Mesothelial cell of epicardium (in vitro differentiated cells): ENCODE results near the gene HRG. TPM values are rescaled to one million over a fixed set of nuclear protein-coding genes. Genes with fewer than 3 reads are reported as not detected.

ENCODE experiments used
- DNase-seq, 2 experiments: peaks; one replicate each; pipeline ENCODE4 v3.0.0; 2021; ENCODE audit warnings: low spot score in 2 of 2; ENCODE audit not compliant: unreplicated experiment in 2 of 2
- H3K27ac Mint-ChIP-seq: 2 replicates; pipeline ENCODE4 v1.8.0; 2021; ENCODE audit warnings: mixed read lengths
- H3K27me3 Mint-ChIP-seq: 2 replicates; pipeline ENCODE4 v1.8.0; 2021; ENCODE audit warnings: low read depth, mixed read lengths
- H3K36me3 Mint-ChIP-seq: 2 replicates; pipeline ENCODE4 v1.8.0; 2021; ENCODE audit warnings: mixed read lengths
- H3K4me1 Mint-ChIP-seq: 2 replicates; pipeline ENCODE4 v1.8.0; 2021; ENCODE audit warnings: mixed read lengths
- H3K4me3 Mint-ChIP-seq: 2 replicates; pipeline ENCODE4 v1.8.0; 2021; ENCODE audit warnings: mild to moderate bottlenecking, moderate library complexity, mixed read lengths
- H3K9me3 Mint-ChIP-seq: 2 replicates; pipeline ENCODE4 v1.8.0; 2021; ENCODE audit warnings: mixed read lengths
- total RNA-seq: library from RNA; stranded (reverse); gene quantifications from 3 replicates; pipeline ENCODE4 v1.2.1, GENCODE V29; 2021
- TF ChIP-seq, protein P1 (sequence below): fragments of 200-600 bp; sonication (generic); IDR thresholded peaks from one replicate; pipeline ENCODE4 v1.5.0; 2021; ENCODE audit warnings: antibody characterized with exemption; ENCODE audit not compliant: unreplicated experiment

The HRG gene
- total RNA-seq, 1 donor from 2014 or later, result not detected

DNA sequence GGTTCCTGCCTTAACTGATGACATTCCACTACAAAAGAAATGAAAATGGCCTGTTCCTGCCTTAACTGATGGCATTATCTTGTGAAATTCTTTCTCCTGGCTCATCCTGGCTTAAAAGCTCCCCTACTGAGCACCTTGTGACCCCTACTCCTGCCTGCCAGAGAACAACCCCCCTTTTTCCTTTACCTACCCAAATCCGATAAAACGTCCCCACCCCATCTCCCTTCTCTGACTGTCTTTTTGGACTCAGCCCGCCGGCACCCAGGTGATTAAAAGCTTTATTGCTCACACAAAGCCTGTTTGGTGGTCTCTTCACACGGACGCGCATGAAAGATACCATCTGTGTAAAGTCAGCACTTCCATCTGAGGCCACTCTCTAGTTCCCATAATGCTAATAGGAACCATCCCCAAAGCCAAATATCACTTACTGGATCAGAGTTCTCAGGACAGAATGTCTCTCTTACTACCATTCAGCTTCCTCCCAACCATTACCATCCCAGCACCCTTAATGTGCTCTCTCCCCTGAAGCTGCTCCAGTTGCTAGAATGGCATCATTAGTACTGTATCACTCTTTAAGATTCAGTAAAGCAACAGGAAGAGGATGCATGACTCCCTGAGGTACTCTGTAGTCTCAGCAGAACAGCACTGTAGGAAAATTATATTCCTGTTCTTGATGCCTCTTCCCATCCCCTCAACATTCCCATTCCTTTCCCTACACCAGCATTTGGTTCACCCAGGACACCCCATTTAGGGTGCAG lies 2.3 kb upstream of the HRG start:
- TF ChIP-seq, protein P1, sequence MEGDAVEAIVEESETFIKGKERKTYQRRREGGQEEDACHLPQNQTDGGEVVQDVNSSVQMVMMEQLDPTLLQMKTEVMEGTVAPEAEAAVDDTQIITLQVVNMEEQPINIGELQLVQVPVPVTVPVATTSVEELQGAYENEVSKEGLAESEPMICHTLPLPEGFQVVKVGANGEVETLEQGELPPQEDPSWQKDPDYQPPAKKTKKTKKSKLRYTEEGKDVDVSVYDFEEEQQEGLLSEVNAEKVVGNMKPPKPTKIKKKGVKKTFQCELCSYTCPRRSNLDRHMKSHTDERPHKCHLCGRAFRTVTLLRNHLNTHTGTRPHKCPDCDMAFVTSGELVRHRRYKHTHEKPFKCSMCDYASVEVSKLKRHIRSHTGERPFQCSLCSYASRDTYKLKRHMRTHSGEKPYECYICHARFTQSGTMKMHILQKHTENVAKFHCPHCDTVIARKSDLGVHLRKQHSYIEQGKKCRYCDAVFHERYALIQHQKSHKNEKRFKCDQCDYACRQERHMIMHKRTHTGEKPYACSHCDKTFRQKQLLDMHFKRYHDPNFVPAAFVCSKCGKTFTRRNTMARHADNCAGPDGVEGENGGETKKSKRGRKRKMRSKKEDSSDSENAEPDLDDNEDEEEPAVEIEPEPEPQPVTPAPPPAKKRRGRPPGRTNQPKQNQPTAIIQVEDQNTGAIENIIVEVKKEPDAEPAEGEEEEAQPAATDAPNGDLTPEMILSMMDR, result no peak
- H3K27ac Mint-ChIP-seq, result no peak overlapping the region
- H3K9me3 Mint-ChIP-seq, result no peaks in the 10 kb centered on the region
- DNase-seq, result no peak
- peaks cover 7% of the 10 kb centered on the region for H3K27me3 Mint-ChIP-seq
- no peaks in the 10 kb centered on the region for H3K36me3 Mint-ChIP-seq
- H3K4me1 Mint-ChIP-seq, result peaks cover 12% of the 10 kb centered on the region
- no peak overlapping the region for H3K4me3 Mint-ChIP-seq

DNA sequence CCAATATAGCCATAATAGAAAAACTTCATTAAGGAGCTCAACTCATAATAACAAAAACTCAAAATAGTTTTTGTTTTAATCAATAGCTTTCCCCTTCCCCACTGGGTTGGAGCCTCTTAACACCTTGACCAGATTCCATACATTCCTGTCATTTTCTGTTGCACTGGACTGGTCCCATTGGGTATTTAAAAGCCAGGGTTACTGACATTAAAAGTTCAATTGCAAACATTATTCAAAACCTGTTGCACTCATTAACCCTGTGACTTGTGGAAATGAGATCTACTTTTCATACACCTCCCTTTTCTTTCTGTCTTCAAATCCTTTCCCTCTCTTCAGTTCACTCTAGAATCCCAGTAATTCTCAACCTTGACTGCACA lies 1.7 kb upstream of the HRG start:
- Mint-ChIP-seq H3K4me1 (peaks cover 12% of the 10 kb centered on the region), H3K9me3 (no peaks in the 10 kb centered on the region), H3K36me3 (no peaks in the 10 kb centered on the region), H3K27ac (no peak overlapping the region), H3K27me3 (peaks cover 4% of the 10 kb centered on the region), H3K4me3 (no peak overlapping the region)
- TF ChIP-seq, protein P1, result no peak
- DNase-seq, result no peak

DNA sequence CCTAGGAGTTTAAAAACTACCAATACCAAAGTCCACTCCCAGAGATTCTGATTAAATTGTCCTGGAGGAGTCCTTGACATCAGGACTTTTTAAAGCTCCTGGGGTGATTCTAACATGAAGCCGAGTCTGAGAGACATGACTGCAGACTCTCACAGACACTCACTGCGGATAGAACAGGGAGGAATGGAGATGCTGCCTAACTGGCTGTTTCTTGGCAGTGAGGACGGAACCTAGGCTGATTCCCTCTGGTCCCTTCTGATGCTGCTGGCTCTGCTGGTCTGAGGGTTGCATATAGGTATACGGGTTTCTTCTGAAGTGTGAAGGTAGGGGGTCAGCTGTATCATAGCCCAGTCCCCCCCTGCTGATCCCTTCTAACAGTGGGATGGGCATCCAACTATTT lies 1.3 kb upstream of the HRG start:
- no peak for DNase-seq
- peaks cover 2% of the 10 kb centered on the region for H3K27me3 Mint-ChIP-seq
- H3K27ac Mint-ChIP-seq, result no peak overlapping the region
- H3K4me1 Mint-ChIP-seq, result peaks cover 12% of the 10 kb centered on the region
- no peaks in the 10 kb centered on the region for H3K36me3 Mint-ChIP-seq
- TF ChIP-seq, protein P1, result no peak
- no peaks in the 10 kb centered on the region for H3K9me3 Mint-ChIP-seq
- no peak overlapping the region for H3K4me3 Mint-ChIP-seq

DNA sequence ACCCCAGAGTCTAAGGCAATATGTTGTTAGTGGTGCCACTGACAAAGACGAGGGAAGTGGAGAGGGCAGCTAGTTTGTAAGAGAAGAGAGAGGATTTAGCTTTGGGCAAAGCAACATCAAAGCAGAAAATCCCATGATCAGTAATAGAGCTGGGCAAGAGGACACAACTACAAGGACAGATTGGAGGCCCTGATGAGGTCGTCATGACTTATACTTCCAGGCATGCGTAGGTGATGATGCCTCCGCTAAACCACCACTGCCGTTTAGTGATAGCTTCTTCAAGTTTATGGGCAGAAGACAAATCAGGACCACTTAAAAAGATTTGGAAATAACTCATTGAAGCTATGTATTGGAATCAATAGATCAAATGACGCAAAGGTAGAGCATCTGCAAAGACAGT lies 2.6 kb downstream of the HRG start:
- Mint-ChIP-seq H3K9me3 (no peaks in the 10 kb centered on the region), H3K4me1 (peaks cover 10% of the 10 kb centered on the region), H3K27ac (no peak overlapping the region), H3K36me3 (no peaks in the 10 kb centered on the region), H3K4me3 (no peak overlapping the region), H3K27me3 (peaks cover 18% of the 10 kb centered on the region)
- DNase-seq, result no peak
- TF ChIP-seq, protein P1, result no peak

DNA sequence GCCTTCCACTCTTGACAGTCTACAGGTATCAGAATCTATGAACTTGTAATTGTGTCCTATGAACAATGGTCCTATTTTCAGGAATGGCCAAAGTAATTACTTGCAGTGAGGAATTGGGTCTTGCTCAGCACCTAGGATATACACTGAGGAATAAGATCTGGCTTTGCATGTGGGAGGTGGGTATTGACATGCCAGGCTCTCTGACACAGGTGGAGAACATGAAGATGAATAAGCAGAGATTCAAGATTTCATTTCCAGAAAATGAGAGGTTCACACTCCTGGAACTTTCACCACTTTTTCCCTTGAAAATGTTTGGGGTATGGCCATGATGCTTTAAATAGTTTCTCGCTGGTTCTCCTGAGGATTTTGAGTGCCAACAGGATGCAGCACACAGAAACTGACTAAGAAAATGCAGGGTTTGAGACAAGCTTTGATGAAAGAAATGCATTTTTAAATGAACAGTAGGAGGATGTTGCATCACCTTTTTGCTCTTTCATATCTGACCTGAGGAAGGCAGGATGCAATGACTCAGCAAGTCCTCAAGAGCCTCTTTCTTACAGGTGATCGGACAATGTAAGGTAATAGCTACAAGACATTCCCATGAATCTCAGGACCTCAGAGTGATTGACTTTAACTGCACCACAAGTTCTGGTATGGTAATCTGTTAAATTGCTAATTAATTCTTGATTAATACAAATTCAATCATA lies 3.7 kb downstream of the HRG start:
- H3K27me3 Mint-ChIP-seq, result peaks cover 28% of the 10 kb centered on the region
- TF ChIP-seq, protein P1, result no peak
- H3K4me3 Mint-ChIP-seq, result no peak overlapping the region

More for the DNA sequence above, 3.7 kb downstream of the HRG start:
- no peak for DNase-seq
- Mint-ChIP-seq H3K4me1 (no peaks in the 10 kb centered on the region), H3K9me3 (no peaks in the 10 kb centered on the region), H3K36me3 (no peaks in the 10 kb centered on the region), H3K27ac (no peak overlapping the region)
